ENCODE results near the gene SLC12A3.

The SLC12A3 gene

GRCh38 chr16:56869513-56870275 is 4.7 kb downstream of the SLC12A3 start:
- H3K36me3 Mint-ChIP-seq, result peaks cover 2 to 16% of the 10 kb centered on the region in 2 donors
- no peaks in the 10 kb centered on the region for H3K9me3 Mint-ChIP-seq
- H3K4me3 Mint-ChIP-seq, result peak overlapping the region; percentile 80 to 82
- ATAC-seq (replicated peaks) (peak; percentile 49 to 57), DNase-seq (peak; percentile 54)
- H3K27ac Mint-ChIP-seq, result peak overlapping the region; percentile 97
- H3K27me3 Mint-ChIP-seq, result no peaks in the 10 kb centered on the region
- H3K4me1 Mint-ChIP-seq, result peaks cover 42 to 62% of the 10 kb centered on the region in 2 donors

DNA sequence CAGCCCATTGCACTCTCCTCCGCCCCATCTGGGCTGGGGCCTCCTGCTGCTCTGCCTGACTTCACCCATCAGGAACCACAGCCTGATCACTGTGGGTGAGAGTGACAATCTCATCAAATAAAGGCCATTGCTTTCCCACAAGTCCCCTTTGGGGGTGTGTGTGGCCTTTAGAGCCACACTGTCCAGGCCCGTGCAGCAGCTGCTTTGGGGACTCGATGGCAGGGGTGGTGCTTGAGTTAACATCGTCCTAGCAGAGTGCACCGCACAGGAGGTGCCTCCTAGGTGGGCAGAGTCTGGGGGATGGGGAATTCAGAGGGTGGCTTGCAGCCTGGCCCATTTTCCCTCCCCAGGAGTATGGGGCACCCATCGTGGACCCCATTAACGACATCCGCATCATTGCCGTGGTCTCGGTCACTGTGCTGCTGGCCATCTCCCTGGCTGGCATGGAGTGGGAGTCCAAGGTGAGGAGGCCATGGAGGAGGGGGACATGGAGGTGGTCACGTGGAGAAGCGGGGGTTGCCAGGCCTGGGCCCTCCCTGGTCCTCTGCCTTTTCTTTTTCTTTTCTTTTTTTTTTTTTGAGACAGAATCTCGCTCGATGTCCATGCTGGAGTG is 5.4 kb downstream of the SLC12A3 start:
- peaks cover 2 to 16% of the 10 kb centered on the region in 2 donors for H3K36me3 Mint-ChIP-seq
- H3K4me3 Mint-ChIP-seq, result peak overlapping the region; percentile 80 to 82
- H3K9me3 Mint-ChIP-seq, result no peaks in the 10 kb centered on the region
- H3K27ac Mint-ChIP-seq, result peak overlapping the region; percentile 97
- no peaks in the 10 kb centered on the region for H3K27me3 Mint-ChIP-seq
- H3K4me1 Mint-ChIP-seq, result peaks cover 47 to 69% of the 10 kb centered on the region in 2 donors
- ATAC-seq (replicated peaks) (peak; percentile 72 to 80), DNase-seq (peak; percentile 54)

GRCh38 chr16:56871172-56871593 is 6.2 kb downstream of the SLC12A3 start:
- DNase-seq, result peak; percentile 67
- Mint-ChIP-seq H3K4me1 (peaks cover 53 to 75% of the 10 kb centered on the region in 2 donors), H3K27me3 (no peaks in the 10 kb centered on the region), H3K4me3 (peak overlapping the region; percentile 58 to 60), H3K27ac (peak overlapping the region; percentile 97), H3K9me3 (no peaks in the 10 kb centered on the region), H3K36me3 (peaks cover 3 to 16% of the 10 kb centered on the region in 2 donors)
- peak; percentile 64 to 67 for ATAC-seq (replicated peaks)

DNA sequence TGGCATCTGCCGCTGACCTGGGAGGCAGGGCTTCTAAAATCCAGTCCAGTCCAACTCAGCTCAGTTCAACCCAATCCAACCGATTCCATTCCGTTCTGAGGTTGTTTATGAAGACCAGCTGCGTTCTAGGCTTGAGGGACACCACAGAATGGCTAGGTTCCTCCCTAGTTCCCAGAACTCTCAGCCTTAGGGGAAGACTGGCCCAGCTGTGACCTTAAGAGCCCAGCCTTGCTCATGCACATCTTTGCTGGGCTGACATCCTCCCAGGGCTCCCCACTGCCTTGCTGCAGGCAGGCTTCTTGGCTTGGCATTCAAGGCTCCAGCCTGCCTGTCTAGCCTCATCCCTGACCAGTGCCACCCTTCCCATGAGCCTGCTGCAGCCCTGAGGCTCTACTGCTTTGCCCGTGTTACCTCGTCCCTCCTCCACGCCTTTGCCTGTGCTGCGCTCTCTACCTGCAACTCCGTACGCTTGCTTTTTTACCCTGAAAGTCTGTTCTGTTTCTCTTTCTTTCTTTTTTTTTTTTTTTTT is 7.9 kb downstream of the SLC12A3 start:
- Mint-ChIP-seq H3K27me3 (no peaks in the 10 kb centered on the region), H3K4me1 (peaks cover 46 to 63% of the 10 kb centered on the region in 2 donors), H3K36me3 (peaks cover 3 to 16% of the 10 kb centered on the region in 2 donors), H3K27ac (peak overlapping the region; percentile 73), H3K9me3 (no peaks in the 10 kb centered on the region), H3K4me3 (peak overlapping the region in 1 of 2 donors; percentile 17)
- no peak for DNase-seq
- ATAC-seq (replicated peaks), result peak; percentile 22 to 23

DNA sequence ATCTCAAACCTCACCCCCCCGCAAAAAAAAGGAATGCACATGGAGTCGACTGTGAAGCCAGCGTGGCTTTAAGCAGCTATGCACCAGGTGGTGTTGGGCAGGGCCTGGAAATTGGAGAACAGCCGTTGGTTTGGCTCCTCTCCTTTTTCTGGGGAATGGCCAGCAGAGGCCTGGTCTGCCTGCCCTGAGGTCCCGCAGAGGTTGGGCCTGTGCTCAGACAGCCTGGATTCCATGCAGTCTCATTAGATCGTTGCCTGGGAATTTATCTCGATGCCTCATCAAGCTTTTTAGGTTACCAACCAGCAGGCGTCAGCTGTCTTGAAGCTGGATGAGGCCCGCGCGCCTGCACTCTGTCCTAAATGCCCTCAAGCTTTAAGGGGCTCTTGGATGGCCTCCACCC is 9.8 kb downstream of the SLC12A3 start:
- H3K27me3 Mint-ChIP-seq, result no peaks in the 10 kb centered on the region
- H3K27ac Mint-ChIP-seq, result peak overlapping the region; percentile 83
- H3K36me3 Mint-ChIP-seq, result peaks cover 3 to 14% of the 10 kb centered on the region in 2 donors
- no peaks in the 10 kb centered on the region for H3K9me3 Mint-ChIP-seq
- H3K4me1 Mint-ChIP-seq, result peaks cover 47 to 57% of the 10 kb centered on the region in 2 donors
- H3K4me3 Mint-ChIP-seq, result no peak overlapping the region
- DNase-seq (no peak), ATAC-seq (replicated peaks) (no peak)

DNA sequence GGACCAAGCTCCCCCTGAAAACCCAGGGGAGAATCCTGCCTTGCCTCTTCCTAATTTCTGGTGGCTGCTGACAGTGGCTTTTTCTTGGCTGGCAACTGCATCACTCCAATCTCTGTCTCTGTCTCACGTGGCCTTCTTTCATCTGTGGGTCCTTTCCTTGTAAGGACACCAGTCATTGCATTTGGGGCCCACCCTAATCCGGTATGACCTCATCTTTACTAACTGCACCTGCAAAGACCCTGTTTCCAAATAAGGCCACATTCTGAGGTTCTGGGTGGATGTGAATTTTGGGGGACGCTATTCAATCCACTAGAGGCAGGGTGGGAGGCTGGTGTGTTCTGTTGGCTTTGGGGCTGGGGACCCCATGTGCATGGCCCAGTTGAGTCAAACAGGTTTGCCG is 11.0 kb downstream of the SLC12A3 start:
- Mint-ChIP-seq H3K27me3 (no peaks in the 10 kb centered on the region), H3K27ac (no peak overlapping the region), H3K9me3 (no peaks in the 10 kb centered on the region), H3K36me3 (peaks cover 3 to 9% of the 10 kb centered on the region in 2 donors), H3K4me1 (peaks cover 35 to 46% of the 10 kb centered on the region in 2 donors), H3K4me3 (no peak overlapping the region)
- ATAC-seq (replicated peaks) (no peak), DNase-seq (no peak)

DNA sequence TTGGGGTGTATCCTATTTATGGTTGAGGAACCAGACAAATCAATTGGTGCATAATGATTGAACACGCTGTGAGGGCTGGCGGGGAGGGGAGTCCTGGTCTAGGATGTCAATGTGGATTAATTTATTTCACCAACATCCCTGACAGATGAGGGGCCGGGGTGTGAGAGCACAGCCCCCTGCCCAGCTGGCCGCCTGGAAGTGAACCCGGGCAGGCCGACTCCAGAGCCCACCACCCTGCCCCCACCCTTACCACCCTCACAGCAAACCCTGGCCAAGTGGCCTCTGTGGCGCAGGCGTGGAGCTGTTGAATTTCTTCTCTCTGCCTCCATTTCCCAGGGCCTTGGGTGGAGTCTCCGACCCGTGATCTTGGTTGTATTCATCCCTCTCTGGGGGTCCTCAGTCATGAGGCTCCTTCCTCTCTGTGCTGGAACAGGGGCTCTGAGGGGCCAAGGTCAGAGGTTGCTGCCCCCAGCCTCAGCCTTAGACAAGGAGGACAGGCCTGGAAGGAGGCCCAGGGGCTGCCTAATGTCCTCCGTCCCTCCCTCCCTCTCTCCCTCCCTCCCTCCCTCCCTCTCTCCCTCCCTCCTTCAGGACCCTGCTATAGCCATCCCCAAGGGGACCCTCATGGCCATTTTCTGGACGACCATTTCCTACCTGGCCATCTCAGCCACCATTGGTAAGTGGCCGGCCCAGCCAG is 12.6 kb downstream of the SLC12A3 start:
- Mint-ChIP-seq H3K36me3 (peaks cover 3 to 7% of the 10 kb centered on the region in 2 donors), H3K27me3 (no peaks in the 10 kb centered on the region), H3K27ac (no peak overlapping the region), H3K4me1 (peaks cover 28 to 35% of the 10 kb centered on the region in 2 donors), H3K4me3 (no peak overlapping the region), H3K9me3 (no peaks in the 10 kb centered on the region)
- ATAC-seq (replicated peaks) (no peak), DNase-seq (no peak)

GRCh38 chr16:56878282-56878854 is 13.4 kb downstream of the SLC12A3 start:
- Mint-ChIP-seq H3K4me3 (no peak overlapping the region), H3K27me3 (no peaks in the 10 kb centered on the region), H3K9me3 (no peaks in the 10 kb centered on the region), H3K4me1 (peaks cover 23 to 28% of the 10 kb centered on the region in 2 donors), H3K36me3 (peaks cover 3 to 4% of the 10 kb centered on the region in 2 donors), H3K27ac (peak overlapping the region; percentile 31)
- ATAC-seq (replicated peaks) (no peak), DNase-seq (no peak)

DNA sequence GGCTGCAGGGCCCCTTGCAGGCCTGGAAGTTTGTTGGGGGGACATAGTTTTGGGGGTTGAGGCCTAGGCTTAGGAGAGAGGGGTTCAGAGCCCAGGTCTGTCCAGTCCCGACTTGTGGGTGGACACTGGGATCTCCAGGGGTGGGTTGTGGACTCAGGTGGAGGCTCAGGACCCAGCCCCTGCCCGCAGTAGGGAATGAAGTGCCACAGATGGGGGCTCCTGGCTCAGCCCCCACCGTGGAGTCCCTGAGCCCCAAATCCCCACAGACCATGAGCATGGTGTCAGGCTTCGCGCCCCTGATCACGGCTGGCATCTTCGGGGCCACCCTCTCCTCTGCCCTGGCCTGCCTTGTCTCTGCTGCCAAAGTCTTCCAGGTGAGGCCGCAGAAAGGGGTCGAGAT is 14.3 kb downstream of the SLC12A3 start:
- peaks cover 0 to 1% of the 10 kb centered on the region in 2 donors for H3K36me3 Mint-ChIP-seq
- no peak for ATAC-seq (replicated peaks)
- H3K27me3 Mint-ChIP-seq, result no peaks in the 10 kb centered on the region

GRCh38 chr16:56880176-56880575 is 15.2 kb downstream of the SLC12A3 start:
- Mint-ChIP-seq H3K27ac (no peak overlapping the region), H3K9me3 (no peaks in the 10 kb centered on the region), H3K36me3 (peaks cover 0 to 1% of the 10 kb centered on the region in 2 donors), H3K4me1 (peaks cover 15 to 18% of the 10 kb centered on the region in 2 donors), H3K4me3 (no peak overlapping the region), H3K27me3 (no peaks in the 10 kb centered on the region)
- ATAC-seq (replicated peaks) (no peak), DNase-seq (no peak)

More for the DNA sequence above, 14.3 kb downstream of the SLC12A3 start:
- DNase-seq, result no peak
- Mint-ChIP-seq H3K27ac (no peak overlapping the region), H3K4me1 (peaks cover 19 to 22% of the 10 kb centered on the region in 2 donors), H3K4me3 (no peak overlapping the region), H3K9me3 (no peaks in the 10 kb centered on the region)

DNA sequence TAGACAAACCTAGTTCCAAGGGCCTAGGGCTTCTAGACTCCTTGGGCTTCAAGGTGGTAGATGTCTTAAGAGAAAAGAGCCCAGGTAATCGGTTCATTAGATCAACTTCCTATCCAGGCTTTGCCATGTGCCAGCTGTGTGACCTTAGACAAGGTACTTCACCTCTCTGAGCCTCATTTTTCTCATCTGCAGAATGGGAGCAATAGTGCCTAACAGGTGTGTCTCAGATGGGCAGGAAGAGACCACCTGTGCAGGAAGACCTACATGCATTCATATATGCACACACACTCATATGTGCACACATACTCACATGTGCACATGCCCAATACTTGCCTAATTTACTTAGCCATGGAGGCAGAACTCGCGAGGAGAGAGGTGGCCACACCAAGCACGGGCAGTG is 15.7 kb downstream of the SLC12A3 start:
- H3K4me1 Mint-ChIP-seq, result peaks cover 12 to 17% of the 10 kb centered on the region in 2 donors
- no peaks in the 10 kb centered on the region for H3K9me3 Mint-ChIP-seq
- ATAC-seq (replicated peaks) (no peak), DNase-seq (no peak)
- H3K4me3 Mint-ChIP-seq, result no peak overlapping the region
- no peak overlapping the region for H3K27ac Mint-ChIP-seq
- H3K36me3 Mint-ChIP-seq, result peaks cover 0 to 1% of the 10 kb centered on the region in 2 donors
- no peaks in the 10 kb centered on the region for H3K27me3 Mint-ChIP-seq

DNA sequence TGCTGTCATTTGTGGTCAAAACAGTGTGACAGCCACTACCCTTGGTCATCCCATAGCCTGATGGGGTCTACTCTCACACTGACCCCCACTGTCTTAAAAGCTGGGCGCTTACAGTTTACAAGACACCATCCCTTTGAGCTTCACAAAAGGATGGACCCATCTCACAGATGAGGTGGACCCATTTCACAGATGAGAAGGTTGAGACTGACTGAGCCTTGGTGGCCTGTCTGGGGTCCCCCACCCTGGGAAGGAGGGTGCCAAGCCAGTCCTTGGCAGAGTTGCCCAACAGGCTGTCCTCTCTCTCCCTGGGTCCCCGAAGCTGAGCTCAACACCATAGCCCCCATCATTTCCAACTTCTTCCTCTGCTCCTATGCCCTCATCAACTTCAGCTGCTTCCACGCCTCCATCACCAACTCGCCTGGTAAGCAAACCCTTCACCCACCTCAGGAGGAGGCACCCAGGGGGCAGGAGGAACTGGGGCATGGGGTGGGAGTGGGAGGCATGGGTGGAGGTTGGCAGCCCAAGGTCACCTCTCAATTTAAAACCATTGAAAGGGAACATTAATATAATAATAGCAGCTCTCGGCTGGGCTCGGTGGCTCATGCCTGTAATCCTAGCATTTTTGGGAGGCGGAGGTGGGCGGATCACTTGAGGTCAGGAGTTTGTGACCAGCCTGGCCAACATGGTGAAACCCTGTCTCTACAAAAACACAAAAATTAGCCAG is 17.2 kb downstream of the SLC12A3 start:
- H3K36me3 Mint-ChIP-seq, result no peaks in the 10 kb centered on the region
- DNase-seq (no peak), ATAC-seq (replicated peaks) (no peak)
- H3K4me3 Mint-ChIP-seq, result no peak overlapping the region
- peak overlapping the region; percentile 63 for H3K27ac Mint-ChIP-seq
- no peaks in the 10 kb centered on the region for H3K27me3 Mint-ChIP-seq
- H3K4me1 Mint-ChIP-seq, result peaks cover 7 to 12% of the 10 kb centered on the region in 2 donors
- no peaks in the 10 kb centered on the region for H3K9me3 Mint-ChIP-seq

- DNase-seq (no peak), ATAC-seq (replicated peaks) (no peak)
- Mint-ChIP-seq H3K36me3 (peaks cover 0 to 3% of the 10 kb centered on the region in 2 donors), H3K27me3 (no peaks in the 10 kb centered on the region), H3K4me1 (peaks cover 6 to 19% of the 10 kb centered on the region in 2 donors), H3K27ac (no peak overlapping the region), H3K4me3 (no peak overlapping the region), H3K9me3 (no peaks in the 10 kb centered on the region)
Measured at GRCh38 chr16:56883586-56883985, 18.6 kb downstream of the SLC12A3 start.
